Activated CD4-positive, CD25-positive, alpha-beta regulatory T cell treated with anti-CD3 and anti-CD28 coated beads, Interleukin-2, amount 50 U/mL, for 16 hours (primary cell): ENCODE results near the gene TEX48.

Source experiments
- DNase-seq: peaks from one replicate; pipeline ENCODE4 v3.0.0-alpha.2; 2020; ENCODE audit warnings: low read depth, low spot score

TEX48 gene

DNA sequence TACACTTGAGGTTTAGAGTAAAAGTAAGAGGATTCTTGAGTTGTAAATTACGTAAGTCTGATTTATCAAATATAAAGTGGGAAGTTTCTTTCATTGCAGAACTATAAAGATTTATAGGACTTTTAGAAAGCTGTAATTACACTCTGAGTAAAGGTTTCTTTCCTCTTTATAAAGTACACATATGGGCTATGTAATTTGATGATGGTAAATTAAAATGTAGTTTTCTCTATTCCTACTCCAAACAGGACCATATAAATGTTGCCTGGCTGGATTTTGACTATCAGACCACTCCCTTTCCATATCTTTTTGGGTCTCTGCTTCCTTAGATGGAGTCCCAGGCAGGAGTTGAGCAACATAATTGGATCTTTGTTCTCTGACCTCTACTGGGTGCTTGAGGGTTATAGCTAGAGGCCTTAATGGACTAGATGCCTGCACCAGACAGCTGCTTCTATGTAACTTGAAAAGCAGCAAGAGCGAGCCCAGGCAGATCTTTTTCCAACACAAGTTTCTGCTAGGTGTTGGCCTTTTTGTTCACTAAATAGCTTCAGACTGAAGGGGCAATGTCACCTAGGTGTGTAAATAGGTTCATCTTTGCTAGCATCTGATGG, 11.4 kb upstream of the TEX48 start:
- no peak for DNase-seq

GRCh38 chr9:114691956-114692295, 9.9 kb upstream of the TEX48 start:
- DNase-seq: no peak

- DNase-seq: peak; percentile 36
These were observed 9.3 kb upstream of the TEX48 start for GRCh38 chr9:114691046-114691955.

GRCh38 chr9:114690308-114690707, 8.3 kb upstream of the TEX48 start:
- no peak for DNase-seq

GRCh38 chr9:114689813-114690212, 7.8 kb upstream of the TEX48 start:
- no peak for DNase-seq

GRCh38 chr9:114688909-114689610, 7.1 kb upstream of the TEX48 start:
- no peak for DNase-seq

DNA sequence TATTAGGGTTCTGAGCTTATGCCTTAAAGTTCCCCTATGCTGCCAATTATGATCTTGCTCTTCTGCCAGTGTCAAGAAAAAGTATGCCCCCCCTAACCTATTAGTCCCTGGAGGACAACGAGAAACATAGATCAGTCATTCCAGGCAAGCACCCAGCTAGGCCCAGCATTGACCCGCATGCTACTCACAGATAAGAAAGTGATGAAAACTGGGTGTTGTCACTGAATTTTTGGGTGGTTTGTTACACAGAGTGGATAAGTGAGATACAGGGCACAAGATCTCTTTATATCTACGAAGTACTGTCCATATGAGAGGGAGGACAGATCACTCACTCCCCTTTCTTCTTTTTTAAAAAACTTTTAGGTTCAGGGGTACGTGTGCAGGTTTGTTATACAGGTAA, 6.4 kb upstream of the TEX48 start:
- DNase-seq: no peak

DNA sequence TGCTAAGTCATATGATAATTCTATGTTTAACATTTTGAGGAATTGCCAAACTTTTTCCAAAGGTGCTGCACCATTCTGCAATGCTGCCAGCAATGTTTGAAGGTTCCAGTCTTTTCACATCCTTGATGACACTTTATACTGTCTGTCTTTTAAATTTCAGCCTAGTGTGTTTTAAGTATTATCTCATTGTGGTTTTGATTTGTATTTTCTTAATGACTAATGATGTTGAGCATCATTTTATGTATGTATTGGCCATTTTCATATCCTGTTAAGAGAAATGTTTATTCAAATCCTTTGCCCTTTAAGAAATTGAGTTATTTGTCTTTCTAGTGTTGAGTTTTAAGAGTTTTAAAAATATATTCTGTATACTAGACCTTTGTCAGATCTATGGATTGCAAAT, 5.0 kb upstream of the TEX48 start:
- no peak for DNase-seq

DNA sequence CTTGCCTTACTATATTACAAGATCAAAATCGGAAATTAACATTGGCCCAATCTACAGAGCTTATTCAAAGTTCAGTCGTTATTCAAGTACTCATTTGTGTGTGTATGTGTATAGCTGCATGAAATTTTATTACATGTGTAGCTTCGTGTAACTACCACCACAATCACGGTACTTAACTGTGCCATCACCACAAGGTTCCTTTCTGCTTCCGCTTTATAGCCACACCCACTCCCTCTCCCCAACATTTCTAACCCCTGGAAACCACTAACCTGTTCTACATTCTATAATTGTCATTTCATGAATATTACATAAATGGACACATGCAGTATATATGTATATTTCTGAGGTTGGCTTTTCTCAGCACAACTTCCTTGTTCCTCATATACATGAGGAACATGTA, 4.0 kb upstream of the TEX48 start:
- DNase-seq: no peak

GRCh38 chr9:114684036-114684435, 2.0 kb upstream of the TEX48 start:
- no peak for DNase-seq

GRCh38 chr9:114682846-114683245, 854 bp upstream of the TEX48 start:
- DNase-seq: no peak

DNA sequence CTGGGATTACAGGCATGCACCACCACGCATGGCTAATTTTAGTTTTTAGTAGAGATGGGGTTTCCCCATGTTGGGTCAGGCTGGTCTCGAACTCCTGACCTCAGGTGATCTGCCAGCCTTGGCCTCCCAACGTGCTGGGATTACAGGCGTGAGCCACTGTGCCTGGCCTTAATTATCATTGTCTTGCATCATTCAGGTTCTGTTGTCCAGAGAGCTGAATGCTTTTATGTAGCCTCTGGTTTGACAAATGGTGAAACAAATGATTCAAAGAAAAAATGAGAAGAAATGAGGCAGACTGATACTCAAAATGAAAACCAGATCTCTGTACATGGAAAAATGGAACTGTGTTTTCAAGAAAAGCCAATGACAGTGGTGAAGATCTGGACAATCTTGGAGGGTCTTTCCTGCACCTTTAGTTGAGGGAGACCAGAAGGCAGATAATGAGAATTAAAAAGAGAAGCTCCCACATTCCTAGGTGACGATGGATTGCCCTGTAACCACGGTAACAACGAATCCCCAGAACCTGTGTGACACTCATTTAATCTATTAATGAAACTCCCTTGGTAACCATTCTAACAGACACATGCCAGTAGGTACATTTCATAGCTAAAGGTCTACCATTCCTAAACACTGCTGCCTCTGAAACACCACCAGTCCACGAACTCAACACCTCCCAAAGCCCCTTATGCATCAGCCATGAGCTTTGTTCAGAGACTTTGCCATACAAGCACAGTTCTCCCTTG, 1.6 kb downstream of the TEX48 start:
- no peak for DNase-seq

- no peak for DNase-seq
These were observed 3.2 kb downstream of the TEX48 start for GRCh38 chr9:114678795-114679194.

- no peak for DNase-seq
These were observed 3.9 kb downstream of the TEX48 start for GRCh38 chr9:114678130-114678529.

DNA sequence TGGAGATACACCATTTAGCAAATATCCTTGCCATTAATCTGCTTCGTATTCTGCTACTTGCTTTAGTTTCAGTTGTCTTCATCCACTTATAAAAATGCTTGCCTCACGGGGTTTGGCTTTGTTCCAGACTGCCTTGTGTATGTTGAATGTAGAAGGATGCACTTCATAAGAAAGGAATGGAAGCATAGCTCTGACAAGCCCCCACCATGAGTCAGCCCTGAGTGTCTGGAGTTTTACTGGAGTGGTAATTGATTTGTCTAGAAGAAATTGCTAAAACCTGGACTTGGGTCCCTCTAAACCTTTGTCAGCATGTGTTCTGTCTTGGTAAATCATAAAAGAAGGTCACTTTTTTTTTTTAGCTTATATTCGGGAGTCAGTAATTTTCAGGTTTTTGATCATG, 4.6 kb downstream of the TEX48 start:
- DNase-seq: no peak

DNA sequence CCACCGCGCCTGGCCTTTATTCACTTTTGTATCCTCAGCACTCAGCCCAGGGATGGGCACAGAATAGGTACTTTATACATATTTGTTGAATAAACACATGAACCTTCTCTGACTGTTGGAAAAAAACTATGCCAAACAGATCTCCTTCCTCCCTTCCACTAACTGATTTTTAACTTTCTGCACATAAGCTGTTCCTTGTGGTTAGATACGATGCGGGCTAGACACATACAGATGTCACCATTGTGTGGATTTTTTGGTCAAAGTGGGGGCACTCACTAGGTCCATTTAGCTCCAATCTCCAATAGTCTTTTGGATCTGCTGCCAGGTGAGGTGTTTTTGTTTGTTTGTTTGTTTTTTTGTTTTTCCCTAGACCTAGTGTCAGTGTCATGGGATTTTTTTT, 5.1 kb downstream of the TEX48 start:
- no peak for DNase-seq

DNA sequence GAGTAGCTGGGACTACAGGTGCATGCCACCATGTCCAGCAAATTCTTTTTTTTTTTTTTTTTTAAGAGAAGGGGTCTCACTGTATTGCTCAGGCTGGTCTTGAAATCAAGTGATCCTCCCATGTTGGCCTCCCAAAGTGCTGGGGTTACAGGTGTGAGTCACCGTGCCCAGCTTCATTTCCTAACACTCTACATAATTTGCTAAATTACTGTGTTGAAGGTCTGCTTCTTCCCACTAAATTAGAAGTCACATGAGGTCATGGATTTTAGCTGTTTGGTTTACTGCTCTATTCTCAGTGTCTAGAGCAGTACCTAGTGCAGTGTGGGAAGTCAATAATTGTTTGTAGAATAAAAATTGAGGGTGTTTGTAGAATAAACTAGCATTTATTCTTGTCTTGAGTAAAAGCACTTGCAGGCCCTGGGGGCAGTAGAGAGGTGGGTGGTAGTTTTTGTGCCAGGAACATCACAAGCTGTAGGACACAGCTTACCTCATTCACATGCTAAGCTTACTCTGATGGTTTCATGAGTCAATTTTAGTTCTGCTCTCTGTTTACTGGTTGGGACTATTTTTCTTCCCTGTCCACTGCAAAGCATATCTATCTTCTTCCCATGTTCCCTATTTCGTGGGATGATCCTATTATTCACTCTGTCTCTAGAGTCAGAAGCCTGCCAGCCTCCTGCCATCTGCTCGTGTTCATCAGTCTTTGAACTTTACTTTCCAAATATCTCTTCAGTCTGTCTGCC, 7.0 kb downstream of the TEX48 start:
- no peak for DNase-seq

DNA sequence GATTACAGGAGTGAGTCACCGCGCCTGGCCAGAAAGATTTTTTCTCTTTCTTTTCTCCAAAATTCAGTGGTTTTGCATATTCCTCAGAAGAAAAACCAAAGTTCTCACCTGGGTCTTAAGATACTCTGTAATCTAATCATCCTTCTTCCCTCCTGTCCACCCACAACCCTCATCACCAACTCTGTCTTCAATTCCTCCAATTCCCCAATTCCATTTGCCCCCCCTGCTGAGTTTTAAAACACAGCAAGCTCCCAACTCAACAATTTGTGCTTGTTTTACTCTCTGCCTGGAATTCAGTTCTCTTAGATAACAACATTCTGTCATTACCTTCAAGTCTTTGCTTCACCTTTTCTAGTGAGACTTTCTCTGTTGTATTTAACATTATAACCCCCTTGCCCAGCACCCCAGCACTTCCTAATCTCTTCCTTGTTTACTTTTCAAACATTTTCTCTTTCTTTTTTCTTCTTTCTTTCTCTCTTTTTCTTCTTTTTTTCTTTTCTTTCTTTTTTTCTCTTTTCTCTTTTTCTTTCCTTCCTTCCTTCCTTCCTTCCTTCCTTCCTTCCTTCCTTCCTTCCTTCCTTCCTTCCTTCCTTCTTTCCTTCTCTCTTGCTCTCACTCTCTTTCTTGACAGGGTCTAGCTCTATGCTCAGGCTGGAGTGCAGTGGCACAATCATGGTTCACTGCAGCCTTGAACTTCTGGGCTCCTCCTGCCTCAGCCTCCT, 7.8 kb downstream of the TEX48 start:
- DNase-seq: no peak

DNA sequence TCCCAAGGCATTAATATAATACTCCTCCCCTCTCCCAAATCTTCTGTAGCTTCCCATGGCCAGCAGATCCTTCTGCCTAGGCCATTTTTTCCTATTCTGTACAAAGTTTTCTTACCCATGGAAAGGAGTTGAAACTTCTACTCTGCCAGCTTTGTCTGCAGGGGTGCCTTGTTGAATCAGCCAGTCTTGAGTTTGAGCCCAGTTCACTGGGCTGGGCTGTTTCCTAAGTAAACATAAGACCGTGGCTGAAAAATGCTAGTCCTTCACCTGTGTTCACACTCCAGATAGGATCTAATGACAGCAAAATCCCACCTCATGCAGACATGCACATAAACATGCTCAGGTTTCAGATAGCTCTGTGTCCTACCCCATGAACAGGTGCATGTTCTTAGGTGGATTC, 10.4 kb downstream of the TEX48 start:
- no peak for DNase-seq

DNA sequence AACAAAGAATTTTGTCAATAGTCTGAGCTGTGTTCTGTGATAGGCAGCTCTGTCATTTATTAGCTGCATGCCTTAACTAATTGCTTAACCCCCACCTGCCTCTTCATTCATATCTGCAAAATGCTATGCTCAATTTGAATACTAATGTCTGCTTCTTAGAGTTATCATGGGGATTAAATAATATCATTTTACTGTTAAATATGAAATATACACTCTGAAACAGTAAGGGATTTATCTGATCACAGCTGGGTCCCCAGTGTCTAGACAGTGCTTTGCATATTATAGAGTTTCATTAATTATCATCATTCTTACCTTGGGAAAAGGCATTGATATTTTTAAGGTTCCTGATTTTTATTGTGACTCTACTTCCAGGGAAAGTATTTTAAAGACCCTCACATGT, 12.0 kb downstream of the TEX48 start:
- DNase-seq: no peak

DNA sequence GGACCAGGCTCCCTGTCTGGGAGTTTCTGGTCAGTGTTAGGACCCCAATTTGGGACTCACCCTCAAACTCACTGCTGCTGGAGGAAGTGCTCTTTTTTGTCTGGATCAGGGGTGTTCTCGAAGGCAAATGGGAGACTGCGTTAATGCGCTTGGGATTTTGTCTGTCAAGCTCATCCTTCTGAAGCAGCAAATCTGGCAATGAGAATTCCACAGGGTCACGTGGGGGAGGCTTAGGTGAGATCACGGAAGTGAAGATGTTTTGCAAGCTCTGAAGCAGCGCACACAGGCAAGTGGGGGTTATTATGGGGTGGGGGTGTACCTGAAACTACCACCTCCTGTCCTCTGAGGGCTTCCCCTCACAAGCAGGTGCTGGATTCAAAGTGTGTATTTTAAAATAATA, 13.8 kb downstream of the TEX48 start:
- no peak for DNase-seq
